Measurements from ENCODE around the gene FXYD5.

FXYD5 gene

GRCh38 chr19:35108730-35109129 lies 45.8 kb upstream of the FXYD5 start:
- DNase-seq (ENCODE audit: low read depth), result no peak
- TF ChIP-seq CTCF (IDR thresholded peaks at IDR 0.05; ENCODE audit: low read depth, low read length, missing control alignments), result no peak
- in situ Hi-C loops (cut with HindIII; ENCODE audit: low sequenced_read_pairs), result no loop called here
- no peak overlapping the region for H3K4me3 ChIP-seq (ENCODE audit: low read depth, low read length)

GRCh38 chr19:35109395-35110112 lies 45.0 kb upstream of the FXYD5 start:
- in situ Hi-C loops (cut with HindIII; ENCODE audit: low sequenced_read_pairs), result no loop called here
- TF ChIP-seq CTCF (IDR thresholded peaks at IDR 0.05; ENCODE audit: low read depth, low read length, missing control alignments), result no peak
- no peak overlapping the region for H3K4me3 ChIP-seq (ENCODE audit: low read depth, low read length)
- no peak for DNase-seq (ENCODE audit: low read depth)

- TF ChIP-seq CTCF (IDR thresholded peaks at IDR 0.05; ENCODE audit: low read depth, low read length, missing control alignments), result no peak
- DNase-seq (ENCODE audit: low read depth), result no peak
- in situ Hi-C loops (cut with HindIII; ENCODE audit: low sequenced_read_pairs), result no loop called here
- H3K4me3 ChIP-seq (ENCODE audit: low read depth, low read length), result no peak overlapping the region
Observed at GRCh38 chr19:35110974-35111373, 43.6 kb upstream of the FXYD5 start.

- no peak overlapping the region for H3K4me3 ChIP-seq (ENCODE audit: low read depth, low read length)
- in situ Hi-C loops (cut with HindIII; ENCODE audit: low sequenced_read_pairs), result no loop called here
- DNase-seq (ENCODE audit: low read depth), result no peak
- no peak for TF ChIP-seq CTCF (IDR thresholded peaks at IDR 0.05; ENCODE audit: low read depth, low read length, missing control alignments)
Observed at GRCh38 chr19:35112995-35113688, 41.4 kb upstream of the FXYD5 start.

GRCh38 chr19:35114353-35115176 lies 40.0 kb upstream of the FXYD5 start:
- TF ChIP-seq CTCF (IDR thresholded peaks at IDR 0.05; ENCODE audit: low read depth, low read length, missing control alignments), result peak; percentile 99
- in situ Hi-C loops (cut with HindIII; ENCODE audit: low sequenced_read_pairs), result no loop called here
- H3K4me3 ChIP-seq (ENCODE audit: low read depth, low read length), result peak overlapping the region; percentile 15
- peak; percentile 9 for DNase-seq (ENCODE audit: low read depth)

GRCh38 chr19:35115177-35115951 lies 39.2 kb upstream of the FXYD5 start, which contains the start of gene FXYD3:
Gene FXYD3 (plus strand): TSS chr19:35115823. CDS start chr19:35119377, 3,554 bp downstream.
- peak within 1 kb of the TSS; percentile 15 for H3K4me3 ChIP-seq (ENCODE audit: low read depth, low read length)
- TF ChIP-seq CTCF (IDR thresholded peaks at IDR 0.05; ENCODE audit: low read depth, low read length, missing control alignments), result no peak
- DNase-seq (ENCODE audit: low read depth), result no peak
- in situ Hi-C loops (cut with HindIII; ENCODE audit: low sequenced_read_pairs), result no loop called here

All from astrocyte of the cerebellum (primary cell).